H1 (cell line): Measurements from ENCODE around the gene HES5. TPM values are rescaled to one million over a fixed set of nuclear protein-coding genes. Genes with fewer than 3 reads are reported as not detected.

Source experiments
- KDM5A ChIP-seq: fragments of 200-600 bp; IDR thresholded peaks from 2 replicates; pipeline ENCODE4 v1.7.1; 2012; ENCODE audit warnings: mild to moderate bottlenecking, low read length, inconsistent platforms, mixed read lengths
- NANOG ChIP-seq: IDR thresholded peaks from 2 replicates; pipeline ENCODE4 v1.6.1; 2011; ENCODE audit warnings: low read length, low read depth, mild to moderate bottlenecking, inconsistent platforms; ENCODE audit not compliant: insufficient read depth, poor library complexity, severe bottlenecking
- polyA plus RNA-seq, 7 experiments: library from polyadenylated mRNA; depleted of rRNA in 3 of 7; stranded (reverse) in 5 of 7; unstranded in 2 of 7; fragments of >200 nt in 5 of 7; fragments of 200-250 nt in 2 of 7; gene quantifications; 1 replicate in 5 of 7; 2 replicates in 1 of 7; 4 replicates in 1 of 7; pipeline versions ENCODE4 v1.2.1 to v1.2.3, GENCODE V29; 2011 to 2013; ENCODE audit warnings: missing spikeins in 2 of 7, mixed read lengths in 2 of 7
- total RNA-seq: library from RNA; stranded (reverse); fragmentation: NEBNext Ultra II Directional; extraction: Animal tissue kit (Norgen Biotek cat#: 25700); gene quantifications from 2 replicates; pipeline ENCODE4 v1.2.1, GENCODE V29; 2021

The HES5 gene
- total and polyA plus RNA-seq, 2 of the 8 experiments (the other 6 are each of a cell fraction or from before 2014, with no cell fraction given): 0.22 TPM; not detected in 1

GRCh38 chr1:2561898-2562895, 32.1 kb upstream of the HES5 start (continued):
- TF ChIP-seq NANOG (no peak), KDM5A (no peak)
